GM21367 (cell line): ENCODE data around the gene USB1.

ENCODE experiments used
- ATAC-seq: cut with Tn5 transposase; IDR thresholded peaks from one replicate; pipeline ENCODE4 v1.9.1; 2021; ENCODE audit not compliant: unreplicated experiment

USB1 gene

DNA sequence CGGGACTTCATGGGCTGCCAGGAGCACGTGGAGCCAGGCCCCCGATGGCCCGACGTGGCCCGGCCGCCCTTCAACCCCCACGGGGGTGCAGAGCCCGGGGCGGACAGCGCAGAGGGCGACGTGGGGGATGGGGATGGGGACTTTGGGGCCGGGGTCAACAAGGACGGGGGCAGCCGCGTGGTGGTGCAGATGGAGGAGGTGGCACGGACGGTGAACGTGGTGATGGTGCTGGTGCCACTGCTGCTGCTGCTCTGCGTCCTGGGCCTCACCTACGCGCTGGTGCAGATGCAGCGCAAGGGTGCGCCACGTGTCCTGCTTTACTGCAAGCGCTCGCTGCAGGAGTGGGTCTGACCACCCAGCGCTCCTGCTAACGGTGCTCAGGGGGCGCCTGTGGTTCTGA lies 43.9 kb downstream of the USB1 start:
- no peak for ATAC-seq

DNA sequence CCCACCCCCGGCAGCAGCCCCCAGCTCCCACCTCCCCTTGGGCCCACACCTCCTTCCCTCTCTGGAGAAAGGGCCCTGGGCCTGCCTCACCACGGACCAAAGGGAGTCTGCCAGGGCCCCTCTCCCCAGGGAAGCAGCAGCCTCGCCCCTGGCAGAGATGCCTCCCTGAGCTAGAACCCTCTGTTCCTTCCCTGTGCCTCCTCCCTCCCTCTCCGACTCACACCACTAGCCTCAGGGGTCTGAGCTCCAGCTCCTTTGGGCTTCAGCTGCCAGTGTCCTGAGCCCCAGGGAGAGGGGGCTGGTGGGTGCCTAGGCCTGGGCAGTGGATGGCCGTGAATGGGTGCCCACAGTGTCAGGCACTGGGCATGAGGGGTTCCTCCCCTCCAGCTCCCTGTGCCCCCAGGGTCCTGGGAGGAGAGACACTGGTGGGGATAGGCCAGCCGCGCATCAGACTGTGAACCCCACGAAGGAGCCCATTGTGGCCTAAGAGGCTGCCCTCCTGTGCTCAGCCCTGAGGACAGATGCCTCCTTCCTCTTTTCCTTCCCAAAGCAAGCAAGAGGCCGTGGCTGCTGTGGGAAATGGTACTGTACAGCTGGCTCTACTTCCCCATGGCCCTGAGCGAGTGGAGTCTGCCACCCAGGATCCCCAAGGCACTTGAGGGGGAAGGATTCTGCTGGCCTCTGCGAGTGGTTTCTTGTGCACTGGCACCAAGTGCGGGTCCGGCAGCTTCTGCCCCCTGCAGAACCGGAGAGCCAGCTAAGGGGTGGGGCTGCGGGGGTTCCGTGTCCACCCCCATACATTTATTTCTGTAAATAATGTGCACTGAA lies 45.1 kb downstream of the USB1 start:
- no peak for ATAC-seq

DNA sequence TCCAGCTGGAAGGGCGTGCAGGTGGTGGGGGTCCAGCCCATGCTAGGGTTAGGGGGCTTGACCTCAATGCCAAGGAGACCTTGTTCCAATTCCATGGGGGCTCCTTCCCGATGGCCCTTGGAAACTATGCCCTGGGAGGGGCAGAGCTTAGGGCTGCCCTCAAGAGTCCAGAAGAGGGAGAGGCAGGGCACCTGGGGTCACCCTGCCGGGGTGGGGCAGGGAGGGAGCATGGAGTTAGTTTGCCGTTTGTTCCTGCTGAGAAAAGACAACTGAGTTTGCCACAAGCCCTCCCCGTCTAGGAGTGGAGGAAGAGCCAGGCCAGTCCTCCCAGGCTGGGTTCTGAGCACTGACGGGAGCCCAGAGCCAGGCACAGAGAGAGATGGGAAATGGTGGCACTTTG lies 45.7 kb downstream of the USB1 start:
- ATAC-seq = no peak

DNA sequence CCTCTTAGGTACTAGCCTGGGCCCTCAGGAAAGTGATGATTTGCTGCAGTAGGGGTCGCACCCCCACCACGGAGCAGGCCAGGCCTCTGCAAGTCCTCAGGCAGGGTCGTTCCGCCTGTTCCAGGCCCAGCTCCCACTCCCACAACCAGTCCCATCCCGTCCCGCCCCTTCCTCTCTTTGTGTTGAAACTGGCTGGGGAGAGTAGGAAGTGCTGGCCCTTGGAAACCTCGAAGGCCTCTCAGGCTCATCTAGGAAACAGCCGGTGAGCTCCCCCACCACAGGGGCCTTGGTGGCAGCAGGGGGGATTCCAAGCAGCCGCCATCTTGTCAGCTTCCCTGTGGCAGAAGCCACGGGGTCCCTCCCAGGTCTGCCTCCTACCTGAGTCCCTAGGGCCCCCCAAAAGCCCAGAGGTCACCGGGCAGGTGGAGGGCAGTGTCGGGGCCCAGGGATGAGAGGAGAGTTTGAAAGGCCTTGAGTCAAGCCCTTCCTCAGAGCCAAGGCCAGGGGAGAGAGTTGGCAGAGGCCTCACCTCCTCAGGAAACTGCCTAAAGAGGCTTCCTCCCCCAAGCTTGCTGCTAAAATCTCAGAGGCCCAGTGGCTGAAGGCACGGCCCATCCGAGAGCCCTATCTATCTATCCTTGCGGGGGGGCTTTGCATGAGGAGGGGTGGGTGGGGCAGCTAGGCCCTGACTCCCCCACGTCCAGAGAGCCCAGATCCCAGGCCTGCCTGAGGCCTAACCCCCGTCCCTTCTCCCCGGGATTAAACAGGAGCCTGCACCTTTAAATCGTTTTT lies 46.5 kb downstream of the USB1 start:
- ATAC-seq = no peak

DNA sequence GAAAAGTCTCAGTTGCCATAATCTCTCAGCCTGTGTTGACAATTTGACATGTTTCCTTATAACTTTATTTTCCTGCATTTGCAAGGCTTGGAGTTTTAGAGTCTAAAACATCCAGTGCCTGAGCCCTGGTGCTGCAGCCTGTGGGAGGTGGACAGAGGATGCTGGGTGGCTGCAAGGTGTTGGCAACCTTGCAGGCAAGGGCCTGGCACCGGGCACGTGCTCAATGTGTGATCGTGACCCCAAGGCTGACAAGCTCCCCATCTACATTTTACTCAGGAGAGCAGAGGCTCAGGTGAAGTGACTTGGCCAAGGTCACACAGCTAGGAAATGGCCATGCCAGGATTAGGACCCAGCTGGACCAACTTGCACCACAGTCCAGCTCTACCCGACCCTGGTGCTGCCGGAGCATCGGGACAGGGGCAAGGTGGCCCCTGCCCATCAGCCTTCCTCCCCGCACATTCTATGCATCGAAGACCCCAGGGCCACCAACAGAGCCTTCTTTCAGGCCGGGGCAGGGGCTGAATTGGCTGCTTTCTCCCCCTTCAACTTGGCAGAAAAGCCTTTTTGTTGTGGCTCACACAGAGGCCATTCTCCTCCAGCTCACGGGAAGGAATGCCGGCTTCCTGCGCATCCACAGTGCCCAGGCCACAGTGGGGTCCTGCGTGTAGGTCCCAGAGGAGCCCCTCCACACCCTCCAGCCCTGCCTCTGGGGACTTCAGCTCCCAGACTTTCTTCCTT lies 47.5 kb downstream of the USB1 start:
- ATAC-seq = no peak

DNA sequence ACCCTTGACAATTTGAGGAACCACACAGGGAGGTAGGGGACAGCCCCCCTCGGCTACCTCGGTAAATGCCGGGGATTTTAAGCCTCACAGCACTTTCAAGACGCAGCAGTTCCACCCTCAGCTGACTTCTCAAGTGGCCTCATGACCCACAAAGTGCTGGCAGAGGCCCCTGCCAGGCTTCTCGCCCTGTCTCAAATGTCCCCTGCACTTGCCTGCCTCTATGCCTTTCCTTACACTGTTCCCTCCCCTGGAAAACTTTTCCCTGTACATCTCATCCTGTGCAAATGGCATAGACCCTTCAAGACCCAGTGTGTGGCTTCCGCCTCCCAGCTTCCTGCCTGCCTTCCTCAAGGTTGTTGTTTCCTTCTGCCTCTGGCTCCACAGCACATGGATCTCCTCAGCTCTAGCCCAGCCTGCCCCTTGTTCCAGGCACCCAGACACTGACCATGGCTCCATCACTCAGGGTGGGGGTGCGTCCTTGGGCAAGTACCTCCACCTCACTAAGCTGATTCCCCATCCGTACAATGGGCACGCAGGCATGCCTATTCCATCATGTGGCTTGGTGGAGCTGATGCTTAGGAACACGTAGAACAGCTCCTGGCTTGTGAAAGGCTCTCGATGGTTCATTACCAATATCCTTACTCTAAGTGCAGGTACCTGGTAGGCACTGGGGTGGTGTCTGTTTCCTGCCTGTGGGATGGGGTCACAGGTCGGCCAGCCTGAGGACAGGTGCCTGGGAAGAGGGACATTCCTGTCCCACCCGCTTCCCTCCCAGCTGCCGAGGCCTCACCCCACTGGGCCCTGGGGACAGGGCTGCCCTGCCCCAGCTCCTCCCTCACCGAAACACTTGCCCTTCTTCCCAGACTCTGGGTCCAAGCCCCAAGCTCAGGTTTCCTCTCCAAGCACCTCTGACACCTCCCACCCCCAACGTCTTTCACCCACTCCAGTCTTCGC lies 48.3 kb downstream of the USB1 start:
- ATAC-seq = no peak

DNA sequence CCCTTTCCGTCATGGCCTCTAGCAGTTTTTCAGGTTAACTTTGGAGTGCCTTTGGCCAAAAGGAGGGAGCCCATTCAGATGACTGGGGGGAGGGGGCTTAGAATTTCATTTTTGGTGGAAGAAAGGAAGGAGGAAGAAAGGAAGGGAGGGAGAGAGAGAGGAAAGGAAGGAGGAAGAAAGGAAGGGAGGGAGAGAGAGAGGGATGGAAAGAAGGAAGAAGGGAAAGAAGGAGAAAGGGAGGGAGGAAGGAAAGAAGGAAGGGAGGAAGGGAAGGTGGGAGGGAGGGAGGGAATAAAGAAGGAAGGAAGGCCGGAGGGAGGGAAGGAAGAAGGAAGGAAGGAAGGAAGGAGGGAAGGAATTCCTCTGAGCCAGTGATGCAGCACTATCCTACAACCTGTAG lies 50.1 kb downstream of the USB1 start:
- ATAC-seq = no peak

DNA sequence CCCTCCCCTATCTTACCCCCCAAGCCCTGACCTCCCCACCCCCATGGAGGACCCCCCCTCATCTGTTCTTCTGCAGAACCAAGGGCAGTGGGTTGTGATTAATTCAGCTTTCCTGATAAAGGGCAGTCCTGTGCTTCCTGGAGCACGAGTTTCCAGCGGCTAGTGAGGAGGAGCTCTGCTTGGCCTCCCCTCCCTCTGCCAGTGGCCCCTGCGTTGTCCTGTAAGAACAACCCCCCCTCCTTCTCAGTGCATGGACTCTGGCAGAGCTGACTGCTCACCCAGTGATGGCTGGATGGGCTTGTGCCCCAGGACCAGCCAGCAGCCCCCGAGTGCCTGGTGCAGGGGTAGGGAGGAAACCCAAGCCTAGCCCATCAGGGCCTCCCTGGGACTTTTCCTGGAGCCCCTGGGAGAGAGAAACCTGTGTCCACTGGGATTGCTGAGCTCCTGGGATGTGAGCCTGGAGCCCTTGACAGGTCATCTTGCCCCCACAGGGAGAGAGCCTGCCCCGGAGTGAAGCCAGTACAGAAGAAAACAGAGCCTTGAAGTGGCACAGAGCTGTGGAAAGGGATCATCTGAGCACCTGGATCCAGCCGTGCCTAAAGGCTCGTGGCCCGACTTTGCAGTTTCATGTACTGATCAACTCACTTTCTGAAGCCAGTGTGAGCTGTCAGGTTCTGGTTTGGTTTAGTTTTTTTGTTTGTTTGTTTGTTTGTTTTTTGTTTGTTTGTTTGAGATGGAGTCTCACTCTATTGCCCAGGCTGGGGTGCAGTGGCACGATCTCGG lies 50.8 kb downstream of the USB1 start:
- ATAC-seq = no peak

DNA sequence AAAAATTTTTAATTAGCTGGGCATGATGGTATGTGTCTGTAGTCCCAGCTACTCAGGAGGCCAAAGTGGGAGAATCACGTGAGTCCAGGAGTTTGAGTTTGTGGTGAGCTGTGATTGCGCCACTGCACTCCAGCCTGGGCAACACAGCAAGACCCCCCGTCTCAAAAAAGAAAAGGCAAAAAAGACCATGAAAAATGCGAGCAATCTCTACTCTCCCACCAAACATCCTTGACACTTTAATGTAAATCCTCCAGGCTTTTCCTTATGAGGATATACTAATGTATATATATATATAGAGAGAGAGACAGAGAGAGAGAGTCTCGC lies 52.4 kb downstream of the USB1 start:
- no peak for ATAC-seq

DNA sequence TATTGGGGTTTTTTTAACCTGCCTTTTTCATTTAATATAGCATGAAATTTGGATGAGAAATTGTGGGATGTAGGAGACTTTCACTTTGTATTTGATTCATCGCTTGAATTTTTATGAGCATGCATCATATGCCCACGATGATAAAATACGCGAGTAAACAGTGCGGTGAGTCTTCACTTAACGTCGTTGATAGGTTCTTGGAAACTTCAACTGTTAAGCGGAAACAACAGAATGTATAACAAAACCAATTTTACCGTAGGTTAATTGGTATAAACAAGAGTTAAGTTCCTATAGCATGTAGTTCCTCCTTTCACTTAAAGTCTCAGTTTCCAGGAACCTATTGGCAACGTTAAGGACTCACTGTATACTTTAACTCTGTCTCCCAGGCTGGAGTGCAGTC lies 53.1 kb downstream of the USB1 start:
- no peak for ATAC-seq

DNA sequence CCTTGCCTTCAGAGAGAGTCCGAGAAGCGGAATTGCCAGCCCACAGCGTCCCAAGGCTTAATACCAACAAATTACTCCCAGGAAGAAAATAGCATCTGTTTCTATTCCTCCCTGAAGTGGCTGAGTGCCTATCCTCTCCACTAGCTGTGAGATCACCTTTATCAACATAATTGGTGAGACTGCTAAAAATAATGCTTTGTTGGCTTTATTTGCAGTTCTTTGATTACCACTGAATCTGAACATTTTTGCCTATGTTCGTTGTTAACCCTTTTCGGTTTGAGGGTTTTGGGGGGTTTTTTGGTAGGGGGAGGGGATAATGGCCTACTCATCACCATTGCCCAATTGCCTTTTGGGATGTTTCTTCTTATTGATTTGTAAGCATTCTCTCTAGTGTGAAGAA lies 55.4 kb downstream of the USB1 start:
- ATAC-seq = no peak

DNA sequence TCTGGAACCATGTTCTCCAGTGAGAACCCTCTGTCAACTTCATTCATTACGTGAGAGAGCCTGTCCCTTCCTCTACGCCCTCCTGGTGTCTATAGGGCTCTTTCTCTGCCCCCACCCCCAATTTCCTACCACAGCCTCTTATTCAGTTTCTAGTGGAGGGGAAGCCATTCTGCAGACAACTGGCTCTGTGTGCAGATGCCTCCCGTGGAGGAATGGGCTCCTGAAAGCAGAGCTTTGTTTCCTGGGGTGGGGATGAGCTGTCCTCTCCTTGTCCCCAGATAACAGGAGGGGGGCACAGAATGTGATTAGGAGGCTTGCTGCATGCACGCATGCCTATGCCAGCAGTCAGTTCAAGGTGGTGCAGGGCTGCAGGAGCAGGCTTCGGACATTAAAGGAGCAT lies 55.9 kb downstream of the USB1 start:
- ATAC-seq = no peak

DNA sequence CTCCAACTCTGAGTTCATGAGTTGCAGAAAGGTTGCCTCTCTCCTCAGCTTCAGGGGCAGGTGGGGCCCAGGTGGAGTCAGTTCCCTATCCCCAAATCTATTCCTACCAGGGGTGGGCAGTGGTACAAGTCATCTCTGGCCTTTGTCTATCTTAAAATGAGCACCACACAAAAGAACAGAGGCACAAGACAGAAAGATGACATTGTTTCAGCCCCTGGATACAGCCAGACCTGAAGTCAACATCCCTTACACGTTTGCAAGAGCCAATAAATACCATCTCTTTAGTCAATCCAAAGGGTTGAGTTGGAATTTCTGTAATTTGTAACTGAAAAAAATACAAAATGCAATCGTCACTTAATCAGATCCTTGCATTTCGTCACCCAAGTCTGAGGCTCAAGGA lies 56.6 kb downstream of the USB1 start:
- ATAC-seq = no peak

DNA sequence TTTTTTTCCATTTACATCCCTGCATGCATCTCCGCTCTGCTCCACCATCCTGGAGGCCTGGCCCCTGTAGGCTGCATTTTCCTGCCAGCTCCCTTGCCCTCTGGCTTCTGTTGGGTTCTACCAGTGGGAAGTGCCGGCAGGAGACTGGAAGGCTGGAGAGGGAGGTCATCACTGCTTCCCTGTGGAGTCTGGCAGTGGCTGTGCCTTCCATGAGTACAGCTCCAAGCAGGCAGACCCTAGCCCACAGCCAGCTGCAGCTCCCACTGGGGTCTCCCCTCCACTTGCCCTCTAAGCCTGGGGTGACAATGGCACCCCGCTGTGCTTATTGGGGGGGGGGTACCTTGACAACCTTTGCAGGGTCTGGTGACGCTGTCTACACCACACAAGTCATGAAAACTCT lies 61.6 kb downstream of the USB1 start:
- no peak for ATAC-seq

DNA sequence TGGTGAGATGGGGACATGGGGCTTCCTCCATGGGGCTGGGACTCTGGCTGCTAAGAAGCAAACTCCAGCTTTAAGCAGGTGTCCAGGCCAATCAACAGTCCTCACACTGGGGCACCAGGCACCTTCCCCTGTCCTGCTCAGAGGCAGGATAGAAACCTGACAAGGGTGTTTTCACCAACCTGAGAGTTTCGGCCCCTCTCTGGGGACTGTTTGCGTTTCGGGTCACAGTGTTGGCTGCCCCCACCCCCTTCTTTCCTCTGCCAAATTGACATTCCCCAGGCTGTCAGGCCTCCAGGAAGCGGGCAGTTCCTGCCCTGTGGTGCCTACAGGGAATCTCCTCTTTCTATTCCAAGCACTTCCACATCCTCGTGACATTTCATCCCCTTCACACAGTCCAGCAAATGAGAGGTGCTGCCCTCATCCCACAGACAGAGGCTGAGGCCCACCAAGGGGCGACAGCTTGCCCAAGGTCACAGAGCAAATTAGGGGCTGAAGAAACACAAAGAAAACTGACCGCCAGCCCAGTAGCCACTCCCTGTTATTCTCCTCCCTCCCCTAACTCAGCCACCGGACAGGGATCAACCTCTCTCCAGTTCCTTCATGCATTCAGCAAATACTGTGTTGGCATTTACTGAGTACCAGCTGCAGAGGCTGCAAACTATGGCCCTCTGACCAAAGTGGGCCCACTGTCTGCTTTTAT lies 62.3 kb downstream of the USB1 start:
- no peak for ATAC-seq

DNA sequence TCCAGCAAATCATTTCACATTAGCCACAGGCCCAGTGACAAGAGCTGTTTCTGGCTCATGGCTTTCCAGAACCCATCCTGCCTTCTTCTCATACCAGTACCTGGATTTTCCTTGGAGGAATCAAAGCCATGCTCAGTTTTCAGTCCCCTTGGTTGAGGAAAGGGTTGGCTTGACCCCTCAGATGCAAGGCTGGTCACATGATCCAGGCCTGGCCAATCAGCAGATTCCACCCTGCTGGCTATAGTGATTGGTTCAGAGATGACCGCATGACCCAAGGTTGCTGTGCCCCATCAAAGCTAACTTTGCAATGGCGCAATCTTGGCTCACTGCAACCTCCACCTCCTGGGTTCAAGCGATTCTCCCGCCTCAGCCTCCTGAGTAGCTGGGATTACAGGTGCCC lies 69.4 kb downstream of the USB1 start:
- ATAC-seq = no peak
